ENCODE measurements around the gene PCOLCE2. TPM values are rescaled to one million over a fixed set of nuclear protein-coding genes. Genes with fewer than 3 reads are reported as not detected.

PCOLCE2 gene
- total and polyA plus RNA-seq, 9 donors = 1.5 to 47.9 (median 3.6) TPM

DNA sequence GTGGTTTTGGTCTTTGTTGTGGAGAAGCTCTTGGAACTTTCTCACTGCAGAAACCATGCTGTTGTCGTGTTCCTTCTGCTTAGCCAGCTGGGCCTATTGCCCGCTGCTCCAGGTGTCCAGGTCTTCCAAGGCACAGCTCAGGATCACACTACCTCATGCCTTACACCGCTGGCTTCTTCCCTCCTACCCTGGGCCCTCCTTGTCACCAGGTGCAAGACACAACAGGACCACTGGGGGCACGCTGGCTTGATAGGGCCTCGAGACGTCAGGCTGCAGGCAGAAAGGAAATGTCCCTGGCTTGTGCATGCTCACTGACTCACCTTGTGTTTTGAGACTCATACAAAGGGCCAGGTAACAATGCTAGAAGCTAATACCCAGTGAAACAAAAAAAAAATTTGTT is 42.3 kb upstream of the PCOLCE2 start:
- Histone ChIP-seq H3K4me1 (ENCODE audit: insufficient read depth) (no peaks in the 10 kb centered on the region), H3K27me3 (no peaks in the 10 kb centered on the region), H3K27ac (no peak overlapping the region), H3K9me3 (no peaks in the 10 kb centered on the region), H3K36me3 (no peaks in the 10 kb centered on the region), H3K4me3 (no peak overlapping the region)
- TF ChIP-seq, protein P1, sequence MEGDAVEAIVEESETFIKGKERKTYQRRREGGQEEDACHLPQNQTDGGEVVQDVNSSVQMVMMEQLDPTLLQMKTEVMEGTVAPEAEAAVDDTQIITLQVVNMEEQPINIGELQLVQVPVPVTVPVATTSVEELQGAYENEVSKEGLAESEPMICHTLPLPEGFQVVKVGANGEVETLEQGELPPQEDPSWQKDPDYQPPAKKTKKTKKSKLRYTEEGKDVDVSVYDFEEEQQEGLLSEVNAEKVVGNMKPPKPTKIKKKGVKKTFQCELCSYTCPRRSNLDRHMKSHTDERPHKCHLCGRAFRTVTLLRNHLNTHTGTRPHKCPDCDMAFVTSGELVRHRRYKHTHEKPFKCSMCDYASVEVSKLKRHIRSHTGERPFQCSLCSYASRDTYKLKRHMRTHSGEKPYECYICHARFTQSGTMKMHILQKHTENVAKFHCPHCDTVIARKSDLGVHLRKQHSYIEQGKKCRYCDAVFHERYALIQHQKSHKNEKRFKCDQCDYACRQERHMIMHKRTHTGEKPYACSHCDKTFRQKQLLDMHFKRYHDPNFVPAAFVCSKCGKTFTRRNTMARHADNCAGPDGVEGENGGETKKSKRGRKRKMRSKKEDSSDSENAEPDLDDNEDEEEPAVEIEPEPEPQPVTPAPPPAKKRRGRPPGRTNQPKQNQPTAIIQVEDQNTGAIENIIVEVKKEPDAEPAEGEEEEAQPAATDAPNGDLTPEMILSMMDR (IDR thresholded peaks at IDR 0.05) = no peak
- no peak for TF ChIP-seq POLR2A (IDR thresholded peaks at IDR 0.05)
- no peak for TF ChIP-seq EP300 (IDR thresholded peaks at IDR 0.05)
- WGBS, 3 donors = 84 to 87% (median 87%) methylated on average over 6 of the region's 6 CpGs
- no peak for DNase-seq
- intact Hi-C loops (cut with DNase I) = no loop called here

DNA sequence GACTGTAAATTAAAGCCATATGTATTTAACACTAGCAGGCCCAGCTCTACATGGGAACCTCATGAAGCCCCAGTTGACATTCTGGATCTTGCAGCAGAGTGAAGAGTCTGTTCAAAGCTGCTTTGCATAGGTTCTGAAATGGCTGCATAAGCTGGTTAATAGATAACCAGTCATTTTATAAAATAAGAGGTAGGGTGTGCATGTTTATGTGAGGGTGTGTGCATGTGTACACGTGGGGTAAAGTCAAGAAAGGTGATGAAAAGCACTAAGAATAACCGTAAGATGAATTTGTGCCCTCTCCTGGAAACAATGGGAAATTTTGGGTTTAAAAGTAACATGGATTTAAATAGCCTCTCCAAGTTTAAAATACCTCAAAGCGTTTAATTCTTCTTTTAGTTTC is 41.6 kb upstream of the PCOLCE2 start:
- 58 to 66% (median 58%) methylated on average over 3 of the region's 3 CpGs for WGBS, 3 donors
- no peaks in the 10 kb centered on the region for H3K4me1 ChIP-seq (ENCODE audit: insufficient read depth)

DNA sequence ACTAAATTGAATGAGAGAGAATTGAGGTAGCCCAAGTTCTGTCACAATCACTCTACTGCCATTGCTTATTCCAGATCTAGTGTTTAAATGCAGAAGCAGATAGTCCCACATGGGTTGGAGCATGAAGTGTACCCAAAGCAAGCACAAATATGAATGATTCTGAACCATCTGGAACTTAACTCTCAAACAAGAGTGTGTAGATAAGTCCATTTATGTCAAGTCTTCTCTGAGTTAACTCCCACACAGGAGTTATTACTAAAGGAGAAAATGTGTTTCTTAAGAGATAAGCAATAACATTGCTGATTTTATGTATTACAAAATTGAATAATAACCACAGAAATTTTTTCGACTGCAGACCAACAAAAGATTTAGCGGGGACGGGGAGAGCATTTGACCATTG is 41.0 kb upstream of the PCOLCE2 start:
- no peak overlapping the region for H3K4me3 ChIP-seq
- no peaks in the 10 kb centered on the region for H3K9me3 ChIP-seq
- WGBS, 3 donors = 54 to 65% (median 55%) methylated on average over 3 of the region's 3 CpGs
- intact Hi-C loops (cut with DNase I) = no loop called here
- TF ChIP-seq, protein P1 (IDR thresholded peaks at IDR 0.05) = no peak
- no peak for TF ChIP-seq POLR2A (IDR thresholded peaks at IDR 0.05)
- no peaks in the 10 kb centered on the region for H3K27me3 ChIP-seq
- H3K27ac ChIP-seq = no peak overlapping the region
- H3K36me3 ChIP-seq = no peaks in the 10 kb centered on the region
- DNase-seq = no peak
- H3K4me1 ChIP-seq (ENCODE audit: insufficient read depth) = no peaks in the 10 kb centered on the region

More for the DNA sequence above, 41.6 kb upstream of the PCOLCE2 start:
- H3K9me3 ChIP-seq = no peaks in the 10 kb centered on the region
- DNase-seq = no peak
- no peak for TF ChIP-seq EP300 (IDR thresholded peaks at IDR 0.05)
- TF ChIP-seq POLR2A (IDR thresholded peaks at IDR 0.05) = no peak
- TF ChIP-seq, protein P1 (IDR thresholded peaks at IDR 0.05) = no peak
- no peaks in the 10 kb centered on the region for H3K36me3 ChIP-seq
- intact Hi-C loops (cut with DNase I) = no loop called here
- H3K4me3 ChIP-seq = no peak overlapping the region
- H3K27ac ChIP-seq = no peak overlapping the region
- H3K27me3 ChIP-seq = no peaks in the 10 kb centered on the region

DNA sequence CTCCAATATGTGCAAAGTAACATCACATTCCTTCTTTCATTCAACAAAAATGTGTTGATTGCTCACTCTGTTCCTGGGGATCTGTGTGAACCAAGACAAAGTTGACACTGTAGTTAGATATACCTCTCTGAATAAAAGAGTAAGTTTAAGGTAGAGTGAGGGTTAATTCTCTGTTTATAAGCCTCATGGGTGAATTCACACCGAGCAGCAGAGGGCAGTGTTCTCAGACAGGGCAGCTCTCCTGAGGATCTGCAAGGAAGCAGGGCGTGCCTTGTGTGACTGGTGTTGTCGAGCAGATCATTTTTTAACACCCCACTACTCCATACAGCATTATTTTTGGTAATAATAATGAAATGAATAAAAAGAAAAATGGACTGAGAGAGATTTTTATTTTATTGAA is 40.2 kb upstream of the PCOLCE2 start:
- TF ChIP-seq, protein P1 (IDR thresholded peaks at IDR 0.05) = no peak
- no peak for TF ChIP-seq POLR2A (IDR thresholded peaks at IDR 0.05)
- TF ChIP-seq EP300 (IDR thresholded peaks at IDR 0.05) = no peak
- no peaks in the 10 kb centered on the region for H3K36me3 ChIP-seq
- no peak overlapping the region for H3K4me3 ChIP-seq
- H3K9me3 ChIP-seq = no peaks in the 10 kb centered on the region
- WGBS, 3 donors = 44 to 57% (median 53%) methylated on average over 3 of the region's 3 CpGs
- intact Hi-C loops (cut with DNase I) = no loop called here
- H3K27ac ChIP-seq = no peak overlapping the region
- no peaks in the 10 kb centered on the region for H3K4me1 ChIP-seq (ENCODE audit: insufficient read depth)
- no peak for DNase-seq
- no peaks in the 10 kb centered on the region for H3K27me3 ChIP-seq

All from ovary (tissue), 9 donors.